ENCODE results near the gene CACNA1A.

CACNA1A gene

DNA sequence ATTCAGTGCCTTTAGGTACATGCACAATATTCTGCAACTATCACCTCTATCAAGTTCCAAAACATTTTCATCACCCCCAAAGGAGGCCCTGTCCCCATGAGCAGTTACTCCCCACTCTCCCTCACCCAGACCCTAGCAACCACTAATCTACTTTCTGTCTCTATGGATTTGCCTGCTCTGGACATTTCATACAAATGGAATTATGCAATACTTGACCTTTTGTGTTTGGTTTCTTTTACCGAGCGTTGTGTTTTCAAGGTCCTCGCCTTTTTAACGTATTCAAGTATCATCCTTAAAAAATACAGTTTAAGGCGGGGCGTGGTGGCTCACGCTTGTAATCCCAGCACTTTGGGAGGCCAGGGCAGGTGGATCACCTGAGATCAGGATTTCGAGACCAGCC lies 196.4 kb downstream of the CACNA1A start:
- DNase-seq (no peak), ATAC-seq (no peak)

DNA sequence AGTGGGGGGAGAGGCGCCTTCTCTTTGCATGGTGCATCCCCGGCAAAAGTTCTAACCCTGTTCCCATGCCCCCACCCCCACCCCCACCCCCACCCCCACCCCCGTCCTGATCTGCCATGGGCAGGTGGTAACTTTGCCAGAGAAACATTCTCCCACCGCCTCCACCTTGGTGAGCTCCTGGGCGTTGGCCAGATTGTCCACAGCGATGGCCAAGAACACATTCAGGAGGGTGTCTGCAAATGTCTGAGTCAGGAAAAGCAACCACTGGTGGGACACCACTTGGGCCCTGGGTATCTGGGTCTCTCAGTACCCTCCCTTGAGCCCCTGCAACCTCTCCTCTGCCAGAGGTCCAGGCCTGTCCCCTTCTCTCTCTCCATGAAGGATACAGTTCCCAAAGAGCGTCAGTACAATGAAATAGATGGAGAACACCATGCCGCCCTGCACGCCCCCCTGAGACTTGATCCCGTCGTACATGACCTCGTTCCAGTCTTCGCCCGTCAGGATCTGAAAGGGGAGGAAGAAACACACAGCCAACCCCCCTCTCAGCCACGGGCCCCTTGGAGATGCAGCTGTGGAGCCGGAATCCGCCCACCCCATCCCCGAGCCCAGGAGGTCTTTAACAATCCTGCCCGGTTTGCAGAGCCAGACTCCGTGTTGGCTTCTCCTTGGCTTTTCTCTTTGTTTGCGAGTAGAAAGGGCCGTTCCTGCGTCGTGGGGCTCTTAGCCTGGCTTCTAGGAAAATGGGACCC lies 202.7 kb downstream of the CACNA1A start:
- DNase-seq, result no peak
- ATAC-seq, result no peak

DNA sequence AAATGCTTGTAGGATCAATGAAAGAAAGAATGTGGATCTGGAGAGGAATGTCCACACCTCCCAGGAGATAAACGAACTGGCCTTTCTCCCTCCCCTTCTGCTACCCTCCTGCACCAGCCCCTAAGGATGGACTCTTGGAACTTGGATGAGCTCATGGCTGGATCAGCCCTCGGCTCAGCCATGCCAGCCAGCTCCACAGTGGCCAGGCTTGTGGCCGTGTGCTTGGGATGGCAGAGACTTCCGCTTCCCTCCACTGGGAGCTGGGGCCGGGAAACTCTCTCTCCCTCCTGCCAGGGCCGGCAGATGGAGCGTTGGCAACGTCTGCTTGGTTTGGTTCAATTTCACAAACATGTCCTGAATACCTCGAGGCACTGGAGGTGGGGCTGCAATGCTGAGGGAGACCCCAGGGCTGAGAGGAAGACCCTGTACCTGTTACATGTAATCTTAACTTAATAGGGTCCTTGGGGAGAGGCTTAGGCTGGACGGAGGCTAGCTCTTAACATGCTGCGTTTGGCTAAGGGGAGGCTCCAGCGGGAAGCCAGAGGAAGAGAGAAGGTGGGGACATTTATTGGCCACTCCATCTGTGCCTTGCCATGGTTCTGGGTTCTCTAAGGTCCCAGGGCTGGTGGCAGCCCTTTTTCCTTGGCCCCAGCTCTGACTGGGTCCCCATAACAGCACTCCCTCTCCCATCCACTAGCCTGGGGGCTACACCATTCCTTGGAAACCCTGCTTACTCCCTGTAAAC lies 203.6 kb downstream of the CACNA1A start:
- DNase-seq (no peak), ATAC-seq (no peak)

GRCh38 chr19:13301627-13302334 lies 204.5 kb downstream of the CACNA1A start:
- DNase-seq (no peak), ATAC-seq (no peak)

- DNase-seq (no peak), ATAC-seq (no peak)
These were observed 205.8 kb downstream of the CACNA1A start for GRCh38 chr19:13300421-13301030.

DNA sequence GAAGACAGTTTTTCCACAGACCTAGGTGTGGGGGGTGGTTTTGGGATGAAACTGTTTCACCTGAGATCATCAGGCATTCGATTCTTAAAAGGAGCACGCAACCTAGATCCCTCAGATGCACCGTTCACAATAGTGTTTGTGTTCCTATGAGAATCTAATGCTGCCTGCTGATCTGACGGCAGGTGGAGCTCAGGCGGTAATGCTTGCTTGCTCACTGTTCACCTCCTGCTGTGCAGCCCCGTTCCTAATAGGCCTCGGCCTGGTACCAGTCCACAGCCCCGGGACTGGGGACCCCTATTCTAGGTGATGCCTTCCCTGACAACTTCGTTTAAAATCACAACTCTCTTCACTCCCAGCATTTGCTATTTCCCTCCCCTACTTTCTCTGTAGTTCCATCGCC lies 206.4 kb downstream of the CACNA1A start:
- no peak for DNase-seq
- no peak for ATAC-seq

DNA sequence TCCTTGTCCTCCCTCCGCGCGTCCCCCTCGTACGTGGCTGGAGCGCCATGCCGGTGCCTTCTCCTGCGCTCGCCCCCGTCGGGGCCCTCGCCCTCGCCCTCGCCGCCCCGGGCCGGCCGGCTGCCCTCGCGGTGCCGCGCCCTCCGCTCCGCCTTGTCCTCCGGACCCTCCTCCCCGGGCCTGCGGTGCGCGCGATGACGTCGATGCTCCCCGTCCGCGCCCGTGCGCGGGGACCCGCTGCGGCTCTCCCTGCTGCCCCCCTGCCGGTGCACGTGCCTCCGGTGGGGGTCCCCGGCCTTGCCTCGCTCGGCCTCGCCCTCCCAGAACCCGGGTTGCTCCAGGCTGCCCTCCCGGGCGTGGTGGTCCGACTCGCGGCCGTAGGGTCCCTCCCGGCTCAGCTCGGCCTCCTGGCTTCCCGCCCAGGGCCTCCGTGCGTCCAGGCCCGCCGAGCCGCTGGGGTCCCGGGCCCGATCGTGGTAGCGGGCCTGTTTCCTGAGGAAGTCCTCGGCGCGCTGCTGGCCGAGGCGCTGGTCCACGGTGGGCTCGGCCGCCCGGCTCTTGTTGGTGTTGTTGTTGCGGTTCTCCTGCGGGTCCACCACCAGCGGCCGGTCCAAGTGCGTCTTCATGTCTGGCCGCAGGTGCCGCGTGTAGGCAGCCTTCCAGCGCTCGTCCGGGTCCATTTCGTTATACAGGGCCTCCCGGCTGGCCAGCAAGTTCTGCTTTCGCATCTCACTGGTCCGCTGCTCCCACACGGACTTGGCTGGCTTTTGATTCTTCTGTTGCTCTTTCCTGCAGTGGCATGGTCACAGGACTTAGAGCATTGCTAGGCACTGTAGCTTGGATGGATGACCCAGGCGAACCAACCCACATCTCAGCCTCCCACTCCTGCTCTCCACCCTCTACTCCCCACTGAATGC lies 207.5 kb downstream of the CACNA1A start:
- ATAC-seq (no peak), DNase-seq (no peak)

- ATAC-seq, result no peak
These were observed 209.3 kb downstream of the CACNA1A start for GRCh38 chr19:13297023-13297422.

GRCh38 chr19:13294812-13295567 lies 211.3 kb downstream of the CACNA1A start:
- ATAC-seq (no peak), DNase-seq (no peak)

More at GRCh38 chr19:13297023-13297422, 209.3 kb downstream of the CACNA1A start:
- DNase-seq, result no peak

DNA sequence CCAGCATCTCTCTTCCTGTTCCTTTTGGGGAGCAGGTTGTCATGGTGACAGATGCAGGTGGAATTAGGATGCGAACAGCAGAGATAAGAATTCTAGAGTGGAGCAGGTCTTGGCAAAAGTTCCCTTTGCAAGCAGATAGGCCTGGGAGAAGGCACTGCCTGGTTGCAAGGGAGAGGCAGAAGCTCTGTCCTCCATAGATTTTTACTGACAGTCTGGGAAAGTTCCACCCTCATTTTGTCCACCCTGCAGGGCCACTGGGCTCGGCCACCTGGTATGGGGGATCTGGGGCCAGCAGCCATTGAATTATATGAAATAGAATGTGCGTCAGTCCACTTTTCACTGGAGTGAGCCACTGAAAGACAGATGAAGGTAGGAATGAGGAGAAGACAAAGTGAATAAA lies 214.4 kb downstream of the CACNA1A start:
- ATAC-seq (no peak), DNase-seq (no peak)

DNA sequence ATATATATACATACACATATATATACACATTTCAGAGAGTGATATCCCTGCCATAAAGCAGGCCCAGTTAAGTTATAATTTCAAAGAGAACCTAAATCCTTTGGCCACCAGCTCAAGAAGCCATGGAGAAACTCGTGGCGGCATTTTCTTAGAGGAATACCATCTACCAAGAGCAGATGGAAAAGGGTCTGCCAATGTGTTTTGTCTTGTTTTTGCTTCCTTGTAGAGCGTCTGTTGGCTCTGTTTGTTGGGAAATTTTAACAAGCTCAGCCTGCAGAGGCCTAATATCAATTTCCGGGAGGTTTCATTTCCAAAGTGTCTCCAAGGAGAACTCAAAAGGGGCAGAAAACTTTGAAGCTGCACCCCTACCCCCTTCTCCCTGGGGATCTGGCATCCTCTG lies 215.5 kb downstream of the CACNA1A start:
- ATAC-seq (no peak), DNase-seq (no peak)

GRCh38 chr19:13289295-13289694 lies 217.0 kb downstream of the CACNA1A start:
- DNase-seq, result no peak

DNA sequence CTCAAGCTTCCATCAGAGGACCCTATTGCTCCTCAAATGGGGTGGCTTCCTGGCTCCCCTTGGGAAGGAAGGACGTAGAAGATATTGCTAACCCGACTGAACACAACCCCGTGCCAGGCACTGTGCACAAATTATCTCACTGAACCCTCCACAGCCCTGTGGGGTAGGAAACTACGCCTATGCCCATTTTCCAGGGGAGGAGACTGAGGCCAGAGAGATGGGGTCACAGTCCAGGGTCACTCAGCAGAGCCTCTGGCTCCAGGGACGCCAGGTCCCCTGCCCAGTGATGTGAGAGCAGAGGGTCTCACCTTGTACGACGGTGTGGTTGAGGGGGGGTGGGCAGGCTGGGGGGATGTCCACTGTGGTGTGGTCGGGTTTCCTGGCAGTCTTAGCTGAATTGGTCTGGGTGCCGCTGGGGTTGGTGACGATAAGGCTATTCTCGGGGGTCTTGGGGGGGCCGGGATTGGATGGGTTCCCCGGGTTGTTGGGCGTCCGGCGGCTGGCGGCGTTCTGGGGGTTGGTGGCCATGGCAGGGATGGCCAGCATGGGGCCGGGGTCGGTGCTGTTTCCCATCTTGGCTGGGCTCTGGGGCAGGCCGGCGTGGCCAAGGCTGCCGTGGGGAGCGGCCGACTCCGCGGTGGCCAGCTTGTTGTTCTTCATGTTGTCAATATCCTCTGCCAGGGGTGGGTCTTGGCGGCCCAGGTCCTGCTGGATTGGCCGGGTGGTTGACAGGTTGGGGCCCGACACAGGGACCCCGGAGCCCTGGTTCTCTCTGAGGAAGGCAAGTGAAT lies 219.9 kb downstream of the CACNA1A start:
- DNase-seq (no peak), ATAC-seq (no peak)

More at GRCh38 chr19:13289295-13289694, 217.0 kb downstream of the CACNA1A start:
- ATAC-seq, result no peak

- ATAC-seq (no peak), DNase-seq (no peak)
These were observed 221.1 kb downstream of the CACNA1A start for GRCh38 chr19:13284929-13285928.

DNA sequence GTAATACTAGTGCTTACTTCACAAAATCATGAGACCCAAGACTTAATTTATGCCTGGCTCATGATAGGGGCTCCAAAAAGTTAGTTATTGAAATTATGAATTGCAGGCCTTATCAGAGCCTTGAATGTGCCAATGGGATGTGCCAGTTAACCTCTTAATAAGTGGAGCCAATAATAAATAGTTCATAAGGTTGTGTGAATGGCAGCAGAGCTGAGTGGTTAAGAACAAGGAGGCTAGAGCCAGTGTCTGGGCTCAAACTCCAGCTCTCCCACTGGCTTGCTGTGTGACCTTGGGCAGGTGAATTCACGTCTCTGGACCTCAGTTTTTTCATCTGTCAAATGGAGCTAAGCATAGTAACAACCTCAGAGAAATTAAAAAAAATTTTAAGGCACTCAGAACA lies 222.4 kb downstream of the CACNA1A start:
- DNase-seq (no peak), ATAC-seq (no peak)

GRCh38 chr19:13282486-13283065 lies 223.7 kb downstream of the CACNA1A start:
- ATAC-seq (no peak), DNase-seq (no peak)

GRCh38 chr19:13281567-13282291 lies 224.6 kb downstream of the CACNA1A start:
- no peak for DNase-seq
- ATAC-seq, result no peak

All from stimulated activated naive CD8-positive, alpha-beta T cell treated with anti-CD3 and anti-CD28 coated beads, Interleukin-15, Interleukin-2, amounts not matched to agents 100 U/mL and 50 U/mL, for 24 hours (primary cell).